Measurements from ENCODE around the gene PRKAR1A.

The PRKAR1A gene

GRCh38 chr17:68544111-68544915 is 32.1 kb downstream of the PRKAR1A start:
- no peak for DNase-seq

- no peak for DNase-seq
Measured at GRCh38 chr17:68556551-68556950, 44.3 kb downstream of the PRKAR1A start.

GRCh38 chr17:68559316-68559715 is 47.1 kb downstream of the PRKAR1A start:
- DNase-seq = no peak

- no peak for DNase-seq
Measured at GRCh38 chr17:68560966-68561720, 48.9 kb downstream of the PRKAR1A start.

GRCh38 chr17:68562736-68563135 is 50.5 kb downstream of the PRKAR1A start:
- DNase-seq = no peak

- no peak for DNase-seq
Measured at GRCh38 chr17:68564415-68565111, 52.3 kb downstream of the PRKAR1A start.

- no peak for DNase-seq
Measured at GRCh38 chr17:68565661-68566441, 53.6 kb downstream of the PRKAR1A start.

- DNase-seq = no peak
Measured at GRCh38 chr17:68566442-68566738, 54.2 kb downstream of the PRKAR1A start.

- no peak for DNase-seq
Measured at GRCh38 chr17:68567035-68567434, 54.8 kb downstream of the PRKAR1A start.

GRCh38 chr17:68567581-68567980 is 55.4 kb downstream of the PRKAR1A start:
- no peak for DNase-seq

- no peak for DNase-seq
Measured at GRCh38 chr17:68568581-68568980, 56.4 kb downstream of the PRKAR1A start.

GRCh38 chr17:68569346-68569745 is 57.1 kb downstream of the PRKAR1A start:
- no peak for DNase-seq

- no peak for DNase-seq
Measured at GRCh38 chr17:68570526-68570925, 58.3 kb downstream of the PRKAR1A start.

GRCh38 chr17:68572138-68572842 is 60.1 kb downstream of the PRKAR1A start:
- no peak for DNase-seq

- DNase-seq = no peak
Measured at GRCh38 chr17:68573338-68573737, 61.1 kb downstream of the PRKAR1A start.

- no peak for DNase-seq
Measured at GRCh38 chr17:68576137-68576536, 63.9 kb downstream of the PRKAR1A start.

- no peak for DNase-seq
Measured at GRCh38 chr17:68576811-68577496, 64.7 kb downstream of the PRKAR1A start.

GRCh38 chr17:68577497-68577821 is 65.2 kb downstream of the PRKAR1A start:
- DNase-seq = no peak

- DNase-seq = no peak
Measured at GRCh38 chr17:68578236-68578635, 66.0 kb downstream of the PRKAR1A start.

- DNase-seq = no peak
Measured at GRCh38 chr17:68579194-68579927, 67.1 kb downstream of the PRKAR1A start.

GRCh38 chr17:68580236-68580770 is 68.1 kb downstream of the PRKAR1A start:
- DNase-seq = no peak
